K562 (cell line): ENCODE measurements around the gene MYOM1. TPM values are rescaled to one million over a fixed set of nuclear protein-coding genes. Genes with fewer than 3 reads are reported as not detected.

Source experiments
- ATAC-seq: fragments of 200-7000 bp; cut with Tn5 transposase; 3 replicates; pipeline ENCODE4 v1.9.1; 2020; ENCODE audit warnings: moderate library complexity
- BruUV-seq: library from RNA; stranded (reverse); fragments of 400-500 nt; replicated peaks from 2 replicates; lab custom pipeline; 2021; lab: Mats Ljungman, UMichigan
- CTCF ChIA-PET: fragments of 300-600 bp; formaldehyde crosslinking; extraction: SDS; loops from one replicate; lab custom pipeline; 2021; ENCODE audit warnings: low intra/inter-chr PET ratio; lab: Yijun Ruan, JAX
- POLR2A ChIA-PET: fragments of 300-600, 350-650 bp; sonication (Branson Sonifier 250); formaldehyde crosslinking; extraction: SDS; loops from one replicate; lab custom pipeline; 2021; ENCODE audit warnings: antibody characterized with exemption, inconsistent platforms; lab: Yijun Ruan, JAX
- DNase-seq, 4 experiments: peaks; one replicate each; pipeline versions ENCODE4 v3.0.0 to v3.0.0-alpha.2; 2011 to 2018; ENCODE audit warnings: low spot score in 3 of 4, mixed read lengths in 3 of 4; ENCODE audit errors: extremely low read depth in 1 of 4
- FAIRE-seq: peaks from 2 replicates; lab custom pipeline; 2011; peaks lifted over from hg19 to GRCh38; lab: Jason Lieb, UNC
- H2AFZ ChIP-seq: 2 replicates; pipeline ENCODE4 v1.6.0; 2011; ENCODE audit warnings: low read depth, low read length, control low read depth, inconsistent platforms
- H3K27ac ChIP-seq: fragments of 200-600 bp; 3 replicates; pipeline ENCODE4 v1.8.0; 2011; ENCODE audit warnings: low read depth, mild to moderate bottlenecking, control low read depth, inconsistent platforms, low read length, moderate library complexity, mixed read lengths; ENCODE audit errors: extremely low read depth
- H3K27me3 ChIP-seq, 2 experiments: fragments of 300-600 bp in 1 of 2; 2 replicates in 1 of 2; 3 replicates in 1 of 2; pipeline versions ENCODE4 v1.6.0 to v1.8.0; 2011; ENCODE audit warnings: inconsistent platforms in 2 of 2, low read length in 2 of 2, mild to moderate bottlenecking in 1 of 2, mixed read lengths in 1 of 2, moderate library complexity in 1 of 2; ENCODE audit not compliant: control insufficient read depth in 2 of 2, insufficient read depth in 2 of 2
- H3K36me3 ChIP-seq: fragments of 300-600 bp; 3 replicates; pipeline ENCODE4 v1.8.0; 2011; ENCODE audit warnings: mild to moderate bottlenecking, low read length, inconsistent platforms; ENCODE audit not compliant: control insufficient read depth, insufficient read depth
- H3K4me1 ChIP-seq, 2 experiments: fragments of 200-600 bp in 1 of 2; replicated peaks in 1 of 2; 2 replicates in 1 of 2; 3 replicates in 1 of 2; pipeline versions ENCODE4 v1.5.1 to v1.8.0; 2011; ENCODE audit warnings: inconsistent platforms in 2 of 2, low read length in 2 of 2, mild to moderate bottlenecking in 1 of 2, mixed read lengths in 1 of 2, moderate library complexity in 1 of 2; ENCODE audit not compliant: control insufficient read depth in 2 of 2, insufficient read depth in 2 of 2
- H3K4me2 ChIP-seq: 2 replicates; pipeline ENCODE4 v1.6.1; 2011; ENCODE audit warnings: low read length, control low read depth, inconsistent platforms, mixed read lengths; ENCODE audit not compliant: insufficient read depth
- H3K4me3 ChIP-seq: fragments of 200-600 bp; sonication (generic), shearing (Covaris generic); 2 replicates; pipeline ENCODE4 v1.5.1; 2016; ENCODE audit warnings: control low read depth, inconsistent platforms
- H3K79me2 ChIP-seq: fragments of 200-600 bp; 3 replicates; pipeline ENCODE4 v1.8.0; 2011; ENCODE audit warnings: low read length, inconsistent platforms; ENCODE audit not compliant: control insufficient read depth, insufficient read depth
- H3K9ac ChIP-seq, 2 experiments: 2 replicates each; pipeline versions ENCODE4 v1.6.0 to v1.6.1; 2011; ENCODE audit warnings: low read depth in 2 of 2, low read length in 2 of 2, control low read depth in 1 of 2, inconsistent platforms in 1 of 2, mild to moderate bottlenecking in 1 of 2, mixed read lengths in 1 of 2; ENCODE audit not compliant: insufficient read depth in 1 of 2
- H3K9me1 ChIP-seq: one replicate; pipeline ENCODE4 v1.6.0; 2011; ENCODE audit warnings: inconsistent platforms, mild to moderate bottlenecking, low read length, moderate library complexity; ENCODE audit not compliant: control insufficient read depth, insufficient read depth
- H3K9me3 ChIP-seq: replicated peaks from 2 replicates; pipeline ENCODE4 v1.5.1; 2011; ENCODE audit warnings: low read depth, low read length, inconsistent platforms; ENCODE audit not compliant: control insufficient read depth, insufficient read depth
- H4K20me1 ChIP-seq: replicated peaks from 2 replicates; pipeline ENCODE4 v1.6.1; 2011; ENCODE audit warnings: low read length, inconsistent platforms, mixed read lengths; ENCODE audit not compliant: control insufficient read depth, insufficient read depth
- KDM1A ChIP-seq, 2 experiments: fragments of 450-650 bp; IDR thresholded peaks; 2 replicates each; pipeline ENCODE4 v1.6.1; 2016; ENCODE audit warnings: mild to moderate bottlenecking in 2 of 2
- WGBS: fragments of 100-300 bp; shearing (Covaris generic); methylation state at CpG from one replicate; pipeline ENCODE4 v1.1.6; 2016; ENCODE audit warnings: low coverage, mixed read lengths; ENCODE audit not compliant: insufficient coverage; ENCODE audit errors: missing lambda C conversion rate; 5-methylcytosine and 5-hydroxymethylcytosine counted together
- in situ Hi-C: fragments of 300-500 bp; cut with MboI; formaldehyde crosslinking; loops from 4 replicates; pipeline ENCODE4 v1.15.0; 2018; ENCODE audit warnings: inconsistent platforms, mixed read lengths
- intact Hi-C: fragments of 100-400 bp; cut with micrococcal nuclease; formaldehyde crosslinking; loops from 2 replicates; pipeline ENCODE4 v1.14.2; 2022
- polyA plus RNA-seq, 8 experiments: library from polyadenylated mRNA; depleted of rRNA in 4 of 8; stranded (reverse) in 5 of 8; unstranded in 3 of 8; fragments of >200 nt; fragmentation: Nextera tagmentation in 2 of 8; fragmentation: Illumina TruSeq in 1 of 8; extraction: Ambion mirVana in 2 of 8; extraction: Trizol in 1 of 8; gene quantifications; 2 replicates each; pipeline versions ENCODE4 v1.2.1 to v1.2.3, GENCODE V29; 2011 to 2014; ENCODE audit warnings: inconsistent platforms in 1 of 8, missing spikeins in 1 of 8
- total RNA-seq, 7 experiments: library from RNA; depleted of rRNA in 6 of 7; stranded (reverse); fragments of >200 nt in 6 of 7; fragmentation: Illumina TruSeq in 2 of 7; extraction: Trizol in 2 of 7; gene quantifications; 2 replicates each; pipeline versions ENCODE4 v1.2.1 to v1.2.3, GENCODE V29; 2011 to 2021; ENCODE audit warnings: low replicate concordance in 1 of 7
- TF ChIP-seq, protein P1 (sequence below): fragments of 450-650 bp; IDR thresholded peaks from 2 replicates; pipeline ENCODE4 v1.6.1; 2018; ENCODE audit not compliant: partially characterized antibody

Gene MYOM1
- total and polyA plus RNA-seq, 9 of the 15 experiments (the other 6 are each of a cell fraction or from before 2014, with no cell fraction given), result 0.01 to 0.62 (median 0.25) TPM

DNA sequence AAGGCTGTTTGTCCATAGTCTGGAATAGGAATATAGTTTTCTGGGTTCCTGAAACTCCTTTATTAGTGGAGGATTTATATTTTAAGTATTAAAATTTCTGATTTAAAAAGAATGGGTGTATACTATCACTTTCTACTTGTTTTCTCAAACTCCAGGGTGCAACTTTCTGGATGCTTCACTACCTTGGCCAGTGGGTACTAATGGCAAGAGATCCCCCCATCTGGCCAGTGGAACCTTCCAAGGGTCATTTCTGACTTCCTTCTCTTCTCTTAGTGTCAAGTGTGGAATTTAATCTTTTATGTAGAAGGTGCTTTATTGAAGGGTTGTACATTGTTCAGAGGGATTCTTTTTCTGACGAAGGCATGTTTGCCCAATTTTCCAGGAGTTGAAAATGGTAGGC, 120.4 kb downstream of the MYOM1 start:
- ATAC-seq (no peak), DNase-seq (no peak), FAIRE-seq (no peak)
- no TSS peak for BruUV-seq
- H3K36me3 ChIP-seq, result no peaks in the 10 kb centered on the region
- H3K27me3 ChIP-seq, result peaks cover 5 to 10% of the 10 kb centered on the region in 2 experiments; a peak in 3 of 5 replicates
- no peaks in the 10 kb centered on the region for H3K4me1 ChIP-seq
- WGBS, result 0% methylated on average over 1 of the region's 1 CpG
- intact Hi-C loops, result no loop called here
- ChIA-PET POLR2A (interaction anchor here (3.2 kb wide), 1 partner anchor 11 kb away, joined by 15 read pairs; no protein-coding TSS in a partner anchor), CTCF (no interaction called here)
- H3K9ac ChIP-seq, result no peak overlapping the region
- no peak overlapping the region for H3K27ac ChIP-seq
- no peak overlapping the region for H3K4me2 ChIP-seq
- no peak overlapping the region for H3K4me3 ChIP-seq
- in situ Hi-C loops, result no loop called here
- no peak overlapping the region for H2AFZ ChIP-seq
- no peaks in the 10 kb centered on the region for H3K9me1 ChIP-seq
- no peaks in the 10 kb centered on the region for H3K9me3 ChIP-seq
- TF ChIP-seq KDM1A (IDR thresholded peaks at IDR 0.05), result no peak
- TF ChIP-seq, protein P1, sequence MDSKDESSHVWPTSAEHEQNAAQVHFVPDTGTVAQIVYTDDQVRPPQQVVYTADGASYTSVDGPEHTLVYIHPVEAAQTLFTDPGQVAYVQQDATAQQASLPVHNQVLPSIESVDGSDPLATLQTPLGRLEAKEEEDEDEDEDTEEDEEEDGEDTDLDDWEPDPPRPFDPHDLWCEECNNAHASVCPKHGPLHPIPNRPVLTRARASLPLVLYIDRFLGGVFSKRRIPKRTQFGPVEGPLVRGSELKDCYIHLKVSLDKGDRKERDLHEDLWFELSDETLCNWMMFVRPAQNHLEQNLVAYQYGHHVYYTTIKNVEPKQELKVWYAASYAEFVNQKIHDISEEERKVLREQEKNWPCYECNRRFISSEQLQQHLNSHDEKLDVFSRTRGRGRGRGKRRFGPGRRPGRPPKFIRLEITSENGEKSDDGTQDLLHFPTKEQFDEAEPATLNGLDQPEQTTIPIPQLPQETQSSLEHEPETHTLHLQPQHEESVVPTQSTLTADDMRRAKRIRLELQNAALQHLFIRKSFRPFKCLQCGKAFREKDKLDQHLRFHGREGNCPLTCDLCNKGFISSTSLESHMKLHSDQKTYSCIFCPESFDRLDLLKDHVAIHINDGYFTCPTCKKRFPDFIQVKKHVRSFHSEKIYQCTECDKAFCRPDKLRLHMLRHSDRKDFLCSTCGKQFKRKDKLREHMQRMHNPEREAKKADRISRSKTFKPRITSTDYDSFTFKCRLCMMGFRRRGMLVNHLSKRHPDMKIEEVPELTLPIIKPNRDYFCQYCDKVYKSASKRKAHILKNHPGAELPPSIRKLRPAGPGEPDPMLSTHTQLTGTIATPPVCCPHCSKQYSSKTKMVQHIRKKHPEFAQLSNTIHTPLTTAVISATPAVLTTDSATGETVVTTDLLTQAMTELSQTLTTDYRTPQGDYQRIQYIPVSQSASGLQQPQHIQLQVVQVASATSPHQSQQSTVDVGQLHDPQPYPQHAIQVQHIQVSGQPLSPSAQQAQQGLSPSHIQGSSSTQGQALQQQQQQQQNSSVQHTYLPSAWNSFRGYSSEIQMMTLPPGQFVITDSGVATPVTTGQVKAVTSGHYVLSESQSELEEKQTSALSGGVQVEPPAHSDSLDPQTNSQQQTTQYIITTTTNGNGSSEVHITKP, result peak; percentile 72
- H3K79me2 ChIP-seq, result no peaks in the 10 kb centered on the region
- H4K20me1 ChIP-seq, result no peaks in the 10 kb centered on the region
